Endothelial cell of umbilical vein (primary cell): ENCODE results near the gene B3GALT6. TPM values are rescaled to one million over a fixed set of nuclear protein-coding genes. Genes with fewer than 3 reads are reported as not detected.

Experiments
- BruUV-seq: library from RNA; stranded (reverse); fragments of 400-500 nt; replicated peaks from 2 replicates; lab custom pipeline; 2021; lab: Mats Ljungman, UMichigan
- CTCF ChIA-PET: fragments of 300-600, 350-600 bp; sonication (Branson Sonifier 250); formaldehyde crosslinking; loops from one replicate; lab custom pipeline; 2021; ENCODE audit warnings: antibody characterized with exemption, inconsistent platforms; lab: Charles Lee
- POLR2A ChIA-PET: fragments of 300-600, 350-600 bp; sonication (Branson Sonifier 250); formaldehyde crosslinking; loops from one replicate; lab custom pipeline; 2021; ENCODE audit warnings: antibody characterized with exemption, inconsistent platforms; lab: Charles Lee
- DNase-seq: peaks from one replicate; pipeline ENCODE4 v3.0.0-alpha.2; 2011; ENCODE audit warnings: low read depth, low spot score
- FAIRE-seq: peaks from 2 replicates; lab custom pipeline; 2011; peaks lifted over from hg19 to GRCh38; lab: Jason Lieb, UNC
- H2AFZ ChIP-seq: 2 replicates; pipeline ENCODE4 v1.6.0; 2012; ENCODE audit warnings: low read depth, low read length, control low read depth, inconsistent platforms
- H3K27ac ChIP-seq: 2 replicates; pipeline ENCODE4 v1.5.1; 2011; ENCODE audit warnings: low read depth, mild to moderate bottlenecking, control low read depth, low read length, moderate library complexity; ENCODE audit not compliant: insufficient read depth
- H3K27me3 ChIP-seq, 2 experiments: 2 replicates each; pipeline versions ENCODE4 v1.6.0 to v1.6.1; 2011; ENCODE audit warnings: low read length in 2 of 2, mixed read lengths in 1 of 2; ENCODE audit not compliant: control insufficient read depth in 2 of 2, insufficient read depth in 2 of 2
- H3K36me3 ChIP-seq, 2 experiments: 2 replicates in 1 of 2; 3 replicates in 1 of 2; pipeline ENCODE4 v1.5.1; 2011; ENCODE audit warnings: low read length in 2 of 2, mild to moderate bottlenecking in 1 of 2, moderate library complexity in 1 of 2; ENCODE audit not compliant: control insufficient read depth in 2 of 2, insufficient read depth in 2 of 2; ENCODE audit errors: extremely low read depth in 1 of 2
- H3K4me1 ChIP-seq: 3 replicates; pipeline ENCODE4 v1.5.1; 2011; ENCODE audit warnings: mild to moderate bottlenecking, low read length; ENCODE audit not compliant: control insufficient read depth, insufficient read depth; ENCODE audit errors: extremely low read depth
- H3K4me2 ChIP-seq: 2 replicates; pipeline ENCODE4 v1.6.1; 2011; ENCODE audit warnings: low read length, control low read depth, mixed read lengths; ENCODE audit not compliant: insufficient read depth
- H3K4me3 ChIP-seq, 3 experiments: fragments of 200-600 bp in 1 of 3; sonication (generic), shearing (Covaris generic) in 1 of 3; replicated peaks in 1 of 3; 2 replicates each; pipeline ENCODE4 v1.5.1; 2011 to 2016; ENCODE audit warnings: control low read depth in 3 of 3, low read length in 3 of 3, mild to moderate bottlenecking in 2 of 3, inconsistent platforms in 1 of 3, low read depth in 1 of 3, moderate library complexity in 1 of 3; ENCODE audit not compliant: insufficient read depth in 1 of 3
- H3K79me2 ChIP-seq: 2 replicates; pipeline ENCODE4 v1.6.0; 2012; ENCODE audit warnings: low read length, inconsistent platforms; ENCODE audit not compliant: control insufficient read depth, insufficient read depth
- H3K9ac ChIP-seq: replicated peaks from 2 replicates; pipeline ENCODE3; 2011; ENCODE audit warnings: low read length, control low read depth; ENCODE audit not compliant: insufficient read depth; ENCODE audit errors: extremely low read depth
- H3K9me1 ChIP-seq: replicated peaks from 3 replicates; pipeline ENCODE4 v1.6.0; 2011; ENCODE audit warnings: mild to moderate bottlenecking, low read length; ENCODE audit not compliant: control insufficient read depth, insufficient read depth; ENCODE audit errors: extremely low read depth
- H3K9me3 ChIP-seq: replicated peaks from 2 replicates; pipeline ENCODE4 v1.5.1; 2012; ENCODE audit warnings: low read length, inconsistent platforms; ENCODE audit not compliant: control insufficient read depth, insufficient read depth
- H4K20me1 ChIP-seq: replicated peaks from 2 replicates; pipeline ENCODE3; 2011; ENCODE audit warnings: mild to moderate bottlenecking, low read length; ENCODE audit not compliant: control insufficient read depth, insufficient read depth; ENCODE audit errors: extremely low read depth
- GATA2 ChIP-seq: IDR thresholded peaks from 2 replicates; pipeline ENCODE4 v1.7.0; 2011; ENCODE audit warnings: low read depth, mild to moderate bottlenecking, moderate library complexity, mixed read lengths, low read length; ENCODE audit not compliant: insufficient read length, insufficient read depth
- MYC ChIP-seq: IDR thresholded peaks from one replicate; pipeline ENCODE4 v1.6.1; 2011; ENCODE audit warnings: mild to moderate bottlenecking, low read depth, low read length
- POLR2A ChIP-seq: IDR thresholded peaks from 2 replicates; pipeline ENCODE4 v1.6.1; 2012; ENCODE audit warnings: low read depth, mild to moderate bottlenecking, control low read depth, low read length
- dilution Hi-C: fragments of 300-500 bp; cut with MboI; formaldehyde crosslinking; loops from one replicate; pipeline ENCODE4 v1.15.0; 2019; ENCODE audit warnings: low sequenced_read_pairs; ENCODE audit not compliant: extremely low pct_ligation_motif_present
- intact Hi-C: fragments of 100-400 bp; cut with micrococcal nuclease; formaldehyde crosslinking; loops from one replicate; pipeline ENCODE4 v1.10.0; 2022
- polyA plus RNA-seq, 4 experiments: library from polyadenylated mRNA; depleted of rRNA in 3 of 4; stranded (reverse) in 3 of 4; unstranded in 1 of 4; fragments of >200 nt; gene quantifications; 2 replicates each; pipeline versions ENCODE4 v1.2.1 to v1.2.3, GENCODE V29; 2011 to 2012; ENCODE audit warnings: missing spikeins in 1 of 4
- total RNA-seq: library from RNA; stranded (reverse); gene quantifications from 2 replicates; pipeline ENCODE4 v1.2.3, GENCODE V29; 2021
- TF ChIP-seq, protein P1 (sequence below), 2 donors: IDR thresholded peaks; 1 replicate in 1 of 2; 2 replicates in 1 of 2; pipeline ENCODE4 v1.5.1; 2011; ENCODE audit warnings: low read length in 2 of 2, mild to moderate bottlenecking in 2 of 2, moderate library complexity in 2 of 2, control low read depth in 1 of 2, inconsistent platforms in 1 of 2, low read depth in 1 of 2; ENCODE audit not compliant: insufficient read depth in 1 of 2; ENCODE audit errors: extremely low read depth in 1 of 2

Gene B3GALT6
- total and polyA plus RNA-seq, 2 donors (not counting 3 experiments of a cell fraction or from before 2014, with no cell fraction given), result 24.6 to 34.1 TPM

GRCh38 chr1:1182491-1183220 lies 49.4 kb upstream of the B3GALT6 start:
- CTCF ChIA-PET, result no interaction called here
- no peak overlapping the region for H3K9ac ChIP-seq
- intact Hi-C loops, result no loop called here

GRCh38 chr1:1183221-1183747 lies 48.8 kb upstream of the B3GALT6 start:
- ChIA-PET CTCF (no interaction called here), POLR2A (no interaction called here)
- dilution Hi-C loops, result no loop called here

More at GRCh38 chr1:1182491-1183220, 49.4 kb upstream of the B3GALT6 start:
- Histone ChIP-seq H2AFZ (no peak overlapping the region), H3K79me2 (no peaks in the 10 kb centered on the region), H4K20me1 (no peaks in the 10 kb centered on the region), H3K4me1 (no peaks in the 10 kb centered on the region), H3K9me1 (no peaks in the 10 kb centered on the region), H3K27ac (no peak overlapping the region), H3K36me3 (no peaks in the 10 kb centered on the region), H3K27me3 (no peaks in the 10 kb centered on the region), H3K4me3 (no peak overlapping the region), H3K9me3 (no peaks in the 10 kb centered on the region), H3K4me2 (no peak overlapping the region)
- no peak for FAIRE-seq
- BruUV-seq, result no TSS peak
- DNase-seq, result no peak
- dilution Hi-C loops, result no loop called here
- POLR2A ChIA-PET, result no interaction called here
- no peak for TF ChIP-seq POLR2A

More at GRCh38 chr1:1183221-1183747, 48.8 kb upstream of the B3GALT6 start:
- no peak for DNase-seq
- Histone ChIP-seq H3K9me3 (no peaks in the 10 kb centered on the region), H4K20me1 (no peaks in the 10 kb centered on the region), H3K27ac (no peak overlapping the region), H3K79me2 (no peaks in the 10 kb centered on the region), H3K36me3 (no peaks in the 10 kb centered on the region), H3K4me3 (no peak overlapping the region), H3K9me1 (no peaks in the 10 kb centered on the region), H3K4me1 (no peaks in the 10 kb centered on the region), H3K4me2 (no peak overlapping the region), H2AFZ (no peak overlapping the region), H3K27me3 (no peaks in the 10 kb centered on the region), H3K9ac (no peak overlapping the region)
- BruUV-seq, result no TSS peak
- TF ChIP-seq POLR2A, result no peak
- TF ChIP-seq, protein P1, sequence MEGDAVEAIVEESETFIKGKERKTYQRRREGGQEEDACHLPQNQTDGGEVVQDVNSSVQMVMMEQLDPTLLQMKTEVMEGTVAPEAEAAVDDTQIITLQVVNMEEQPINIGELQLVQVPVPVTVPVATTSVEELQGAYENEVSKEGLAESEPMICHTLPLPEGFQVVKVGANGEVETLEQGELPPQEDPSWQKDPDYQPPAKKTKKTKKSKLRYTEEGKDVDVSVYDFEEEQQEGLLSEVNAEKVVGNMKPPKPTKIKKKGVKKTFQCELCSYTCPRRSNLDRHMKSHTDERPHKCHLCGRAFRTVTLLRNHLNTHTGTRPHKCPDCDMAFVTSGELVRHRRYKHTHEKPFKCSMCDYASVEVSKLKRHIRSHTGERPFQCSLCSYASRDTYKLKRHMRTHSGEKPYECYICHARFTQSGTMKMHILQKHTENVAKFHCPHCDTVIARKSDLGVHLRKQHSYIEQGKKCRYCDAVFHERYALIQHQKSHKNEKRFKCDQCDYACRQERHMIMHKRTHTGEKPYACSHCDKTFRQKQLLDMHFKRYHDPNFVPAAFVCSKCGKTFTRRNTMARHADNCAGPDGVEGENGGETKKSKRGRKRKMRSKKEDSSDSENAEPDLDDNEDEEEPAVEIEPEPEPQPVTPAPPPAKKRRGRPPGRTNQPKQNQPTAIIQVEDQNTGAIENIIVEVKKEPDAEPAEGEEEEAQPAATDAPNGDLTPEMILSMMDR (IDR thresholded peaks at IDR 0.05; ENCODE audit: extremely low read depth in 1 of 2, insufficient read depth in 1 of 2, low read depth in 1 of 2, low read length in 2 of 2), result no peak
- TF ChIP-seq GATA2, result no peak
- no peak for TF ChIP-seq MYC
- intact Hi-C loops, result no loop called here
- FAIRE-seq, result no peak
